ENCODE measurements around the gene CNDP1.

The CNDP1 gene, protein sequence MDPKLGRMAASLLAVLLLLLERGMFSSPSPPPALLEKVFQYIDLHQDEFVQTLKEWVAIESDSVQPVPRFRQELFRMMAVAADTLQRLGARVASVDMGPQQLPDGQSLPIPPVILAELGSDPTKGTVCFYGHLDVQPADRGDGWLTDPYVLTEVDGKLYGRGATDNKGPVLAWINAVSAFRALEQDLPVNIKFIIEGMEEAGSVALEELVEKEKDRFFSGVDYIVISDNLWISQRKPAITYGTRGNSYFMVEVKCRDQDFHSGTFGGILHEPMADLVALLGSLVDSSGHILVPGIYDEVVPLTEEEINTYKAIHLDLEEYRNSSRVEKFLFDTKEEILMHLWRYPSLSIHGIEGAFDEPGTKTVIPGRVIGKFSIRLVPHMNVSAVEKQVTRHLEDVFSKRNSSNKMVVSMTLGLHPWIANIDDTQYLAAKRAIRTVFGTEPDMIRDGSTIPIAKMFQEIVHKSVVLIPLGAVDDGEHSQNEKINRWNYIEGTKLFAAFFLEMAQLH

DNA sequence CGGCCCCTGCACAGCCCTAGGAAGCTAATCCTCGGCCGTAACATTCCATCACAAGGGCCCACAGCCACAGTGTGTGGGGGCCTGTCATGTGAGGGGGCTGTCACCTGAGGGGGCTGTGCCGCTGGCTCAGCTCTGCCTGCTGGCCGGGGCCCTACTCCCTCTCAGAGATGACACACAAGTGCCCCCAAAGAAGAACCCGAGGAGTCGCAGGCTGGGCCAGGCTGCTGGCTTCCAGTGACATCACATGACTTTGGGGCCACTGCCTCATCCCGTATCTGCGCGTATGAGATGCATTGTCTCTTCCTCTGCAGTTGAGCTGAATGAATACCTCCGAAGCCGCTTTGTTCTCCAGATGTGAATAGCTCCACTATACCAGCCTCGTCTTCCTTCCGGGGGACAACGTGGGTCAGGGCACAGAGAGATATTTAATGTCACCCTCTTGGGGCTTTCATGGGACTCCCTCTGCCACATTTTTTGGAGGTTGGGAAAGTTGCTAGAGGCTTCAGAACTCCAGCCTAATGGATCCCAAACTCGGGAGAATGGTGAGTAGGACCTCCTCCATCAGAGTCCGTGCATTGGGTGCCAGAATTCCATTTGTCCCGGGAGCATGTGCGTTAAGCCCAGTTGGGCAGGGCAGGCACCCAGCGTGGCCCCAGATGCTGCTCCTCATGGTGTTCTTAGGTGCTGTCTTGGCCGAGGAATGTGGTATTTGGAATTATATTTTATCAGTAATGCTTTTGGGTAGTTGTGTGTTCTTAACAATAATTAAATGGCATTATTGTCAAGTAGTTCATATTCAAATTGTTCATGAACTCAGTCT is at the start of gene CNDP1:
TSS of gene CNDP1 (plus strand) at position 351 of the 820 bp plus-strand sequence. CDS start at position 519, 168 bp downstream.
- no peak within 1 kb of the TSS for H3K27ac Mint-ChIP-seq
- no peaks in the 10 kb centered on the region for H3K36me3 Mint-ChIP-seq (ENCODE audit: low read depth)
- H3K27me3 Mint-ChIP-seq (ENCODE audit: low read depth): peaks cover 3% of the 10 kb centered on the region
- H3K4me1 Mint-ChIP-seq (ENCODE audit: low read depth): no peaks in the 10 kb centered on the region
- H3K4me3 Mint-ChIP-seq: no peak within 1 kb of the TSS
- H3K9me3 Mint-ChIP-seq: no peaks in the 10 kb centered on the region

DNA sequence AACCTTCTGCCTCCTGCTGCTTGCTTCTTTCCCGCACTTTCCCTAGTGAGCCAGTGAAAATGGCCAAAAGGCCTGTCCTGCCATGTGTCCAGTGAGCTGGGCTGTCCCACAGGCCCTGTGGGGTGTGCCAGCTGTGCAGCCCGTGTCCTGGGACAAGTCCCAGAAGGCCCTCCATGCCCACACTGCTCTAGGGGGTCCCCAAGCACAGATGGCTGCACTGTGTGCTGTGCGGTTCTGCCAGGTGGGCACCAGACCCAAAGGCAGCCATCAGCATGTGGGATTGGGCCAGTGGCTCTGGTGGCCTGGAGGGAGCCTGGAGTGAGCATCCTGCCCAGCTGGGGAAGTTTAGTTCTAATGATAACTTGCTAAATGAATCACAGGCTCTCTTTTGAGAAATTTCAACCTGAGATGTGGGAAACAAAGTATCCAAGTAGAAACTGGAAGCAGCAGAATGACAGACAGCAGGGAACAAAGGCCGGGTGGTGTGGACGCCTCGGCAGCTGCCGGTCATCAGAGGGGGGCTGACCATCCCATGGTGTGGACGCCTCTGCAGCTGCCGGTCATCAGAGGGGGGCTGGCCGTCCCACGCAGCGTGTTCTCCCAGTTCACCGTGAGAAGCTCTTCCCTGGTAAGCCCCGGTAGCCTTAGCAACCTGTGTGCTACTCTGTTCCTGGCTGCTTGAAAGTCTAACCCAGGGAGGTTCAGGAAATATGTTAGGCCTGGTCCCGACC is 48.0 kb upstream of the CNDP1 start:
- no peak overlapping the region for H3K27ac Mint-ChIP-seq
- no peaks in the 10 kb centered on the region for H3K9me3 Mint-ChIP-seq
- peaks cover 9% of the 10 kb centered on the region for H3K4me1 Mint-ChIP-seq (ENCODE audit: low read depth)
- no peaks in the 10 kb centered on the region for H3K36me3 Mint-ChIP-seq (ENCODE audit: low read depth)
- H3K27me3 Mint-ChIP-seq (ENCODE audit: low read depth): peaks cover 15% of the 10 kb centered on the region
- no peak overlapping the region for H3K4me3 Mint-ChIP-seq

DNA sequence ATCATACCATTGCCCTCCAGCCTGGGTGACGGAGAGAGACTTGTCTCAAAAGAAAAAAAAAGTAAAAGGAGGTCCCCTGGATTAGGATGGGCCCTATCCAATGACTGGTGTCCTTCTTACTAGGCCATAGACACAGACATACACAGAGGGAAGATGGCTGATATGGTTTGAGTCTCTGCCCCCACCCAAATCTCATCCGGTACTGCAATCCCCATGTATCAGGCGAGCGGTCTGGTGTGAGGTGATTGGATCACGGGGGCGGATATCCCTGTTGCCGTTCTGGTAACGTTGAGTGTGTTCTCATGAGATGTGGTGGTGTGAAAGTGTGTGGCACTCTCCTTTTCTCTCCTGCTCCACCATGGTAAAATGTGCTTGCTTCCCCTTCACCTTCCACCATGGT is 45.9 kb upstream of the CNDP1 start:
- Mint-ChIP-seq H3K36me3 (ENCODE audit: low read depth) (no peaks in the 10 kb centered on the region), H3K27me3 (ENCODE audit: low read depth) (peaks cover 23% of the 10 kb centered on the region), H3K4me1 (ENCODE audit: low read depth) (peaks cover 9% of the 10 kb centered on the region), H3K9me3 (no peaks in the 10 kb centered on the region), H3K27ac (no peak overlapping the region), H3K4me3 (no peak overlapping the region)

DNA sequence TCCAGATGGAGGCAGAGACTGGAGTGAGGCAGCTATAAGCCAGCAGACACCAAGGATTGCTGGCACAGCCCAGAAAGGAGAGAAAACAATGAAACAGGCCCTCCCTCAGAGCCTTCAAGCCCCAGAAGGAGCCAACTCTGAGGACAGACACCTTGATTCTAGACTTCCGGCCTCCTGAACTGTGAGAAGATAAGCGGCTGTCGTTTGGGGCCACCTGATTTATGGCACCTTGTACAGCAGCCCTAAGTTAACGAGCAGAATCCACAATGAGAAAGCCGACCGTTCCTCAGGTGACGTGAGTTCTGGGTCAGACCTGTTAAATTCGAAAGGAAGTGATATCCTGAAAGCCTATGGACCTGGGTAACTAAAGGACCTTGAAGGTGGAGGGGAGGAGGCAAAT is 45.4 kb upstream of the CNDP1 start:
- no peaks in the 10 kb centered on the region for H3K36me3 Mint-ChIP-seq (ENCODE audit: low read depth)

DNA sequence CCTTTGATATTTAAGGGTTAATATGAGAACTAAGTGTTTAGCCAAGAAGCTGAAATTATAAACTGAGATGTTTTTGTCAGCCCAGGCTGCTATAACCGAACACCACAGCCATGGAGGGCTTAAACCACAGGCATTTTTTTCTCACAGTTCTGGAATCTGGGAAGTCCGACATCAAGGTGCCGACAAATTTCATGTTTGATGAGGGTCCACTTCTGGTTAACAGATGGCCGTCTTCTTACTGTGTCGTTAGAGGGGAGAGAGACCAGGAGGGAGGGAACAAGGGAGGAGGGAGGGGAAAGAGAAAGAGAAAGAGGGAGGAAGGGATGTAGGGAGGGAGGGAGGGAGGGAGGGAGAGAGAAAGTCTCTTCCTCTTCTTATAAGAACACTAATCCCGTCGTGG is 44.6 kb upstream of the CNDP1 start:
- no peak overlapping the region for H3K27ac Mint-ChIP-seq
- H3K9me3 Mint-ChIP-seq: no peaks in the 10 kb centered on the region
- no peaks in the 10 kb centered on the region for H3K36me3 Mint-ChIP-seq (ENCODE audit: low read depth)
- H3K4me3 Mint-ChIP-seq: no peak overlapping the region
- H3K4me1 Mint-ChIP-seq (ENCODE audit: low read depth): peaks cover 8% of the 10 kb centered on the region
- H3K27me3 Mint-ChIP-seq (ENCODE audit: low read depth): peaks cover 33% of the 10 kb centered on the region

More for the DNA sequence above, 45.4 kb upstream of the CNDP1 start:
- no peak overlapping the region for H3K4me3 Mint-ChIP-seq
- H3K27ac Mint-ChIP-seq: no peak overlapping the region
- peaks cover 28% of the 10 kb centered on the region for H3K27me3 Mint-ChIP-seq (ENCODE audit: low read depth)
- H3K4me1 Mint-ChIP-seq (ENCODE audit: low read depth): peaks cover 12% of the 10 kb centered on the region
- no peaks in the 10 kb centered on the region for H3K9me3 Mint-ChIP-seq

DNA sequence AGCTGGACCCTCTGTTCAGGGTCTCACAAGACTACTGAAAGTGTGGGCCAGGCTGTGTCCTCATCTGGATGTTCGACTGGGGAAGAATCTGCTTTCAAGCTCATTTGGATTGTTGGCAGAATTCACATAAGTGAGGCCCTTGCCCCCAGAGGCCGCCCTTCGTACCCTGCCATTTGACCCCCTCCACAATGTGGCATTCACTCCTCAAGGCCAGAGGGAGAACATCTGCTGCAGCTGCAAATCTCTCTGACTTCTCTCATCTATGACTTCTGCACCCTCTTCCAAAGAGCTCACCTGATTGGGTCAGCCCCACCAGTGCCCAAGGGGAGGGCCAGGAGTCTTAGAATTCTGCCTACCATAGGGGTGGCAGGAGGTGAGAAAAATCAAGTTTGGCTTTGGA is 42.0 kb upstream of the CNDP1 start:
- H3K27ac Mint-ChIP-seq: no peak overlapping the region
- H3K36me3 Mint-ChIP-seq (ENCODE audit: low read depth): peaks cover 4% of the 10 kb centered on the region

DNA sequence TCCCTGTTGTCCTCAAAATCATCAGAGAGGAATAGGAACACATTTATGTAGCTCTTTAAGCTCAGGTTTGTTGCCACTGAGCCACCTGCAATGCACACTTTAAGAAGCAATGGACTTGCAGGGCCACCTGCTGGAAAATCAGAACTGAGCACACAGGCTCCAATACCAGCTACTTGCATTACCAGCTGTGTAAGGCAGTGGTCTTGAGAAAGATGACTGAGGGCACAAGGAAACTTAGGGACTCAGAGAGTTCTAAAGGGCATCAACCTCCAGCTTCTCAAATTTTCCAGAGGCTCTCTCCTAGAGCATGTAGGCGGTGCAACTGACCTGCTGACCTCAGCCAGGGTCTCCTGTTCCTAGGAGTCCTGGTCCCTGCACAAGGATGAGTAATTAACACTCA is 40.6 kb upstream of the CNDP1 start:
- no peaks in the 10 kb centered on the region for H3K9me3 Mint-ChIP-seq
- H3K36me3 Mint-ChIP-seq (ENCODE audit: low read depth): peaks cover 5% of the 10 kb centered on the region
- H3K27ac Mint-ChIP-seq: no peak overlapping the region
- no peak overlapping the region for H3K4me3 Mint-ChIP-seq
- H3K4me1 Mint-ChIP-seq (ENCODE audit: low read depth): peaks cover 27% of the 10 kb centered on the region
- H3K27me3 Mint-ChIP-seq (ENCODE audit: low read depth): peaks cover 34% of the 10 kb centered on the region

More for the DNA sequence above, 42.0 kb upstream of the CNDP1 start:
- Mint-ChIP-seq H3K4me1 (ENCODE audit: low read depth) (peaks cover 15% of the 10 kb centered on the region), H3K9me3 (no peaks in the 10 kb centered on the region), H3K27me3 (ENCODE audit: low read depth) (peaks cover 34% of the 10 kb centered on the region), H3K4me3 (no peak overlapping the region)

DNA sequence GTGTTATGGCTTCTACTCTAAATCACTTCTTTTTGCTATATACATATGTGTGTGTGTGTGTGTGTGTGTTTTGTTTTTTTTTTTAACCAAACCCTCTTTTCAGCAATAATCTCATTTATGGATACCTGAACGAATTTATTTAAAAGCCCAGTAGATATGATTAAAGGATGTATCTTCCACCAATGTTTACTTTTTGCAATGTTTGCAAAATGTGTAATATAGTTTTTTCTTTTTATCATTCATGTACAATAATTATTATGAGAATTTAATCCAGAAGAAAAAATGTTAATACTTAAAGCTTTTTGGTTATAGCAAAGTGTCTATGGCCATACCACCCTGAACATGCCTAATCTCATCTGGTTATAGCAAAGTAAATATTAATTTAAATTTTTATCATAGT is 39.8 kb upstream of the CNDP1 start:
- Mint-ChIP-seq H3K9me3 (no peaks in the 10 kb centered on the region), H3K36me3 (ENCODE audit: low read depth) (peaks cover 8% of the 10 kb centered on the region), H3K4me3 (no peak overlapping the region), H3K27ac (no peak overlapping the region), H3K27me3 (ENCODE audit: low read depth) (peaks cover 28% of the 10 kb centered on the region), H3K4me1 (ENCODE audit: low read depth) (peaks cover 36% of the 10 kb centered on the region)

DNA sequence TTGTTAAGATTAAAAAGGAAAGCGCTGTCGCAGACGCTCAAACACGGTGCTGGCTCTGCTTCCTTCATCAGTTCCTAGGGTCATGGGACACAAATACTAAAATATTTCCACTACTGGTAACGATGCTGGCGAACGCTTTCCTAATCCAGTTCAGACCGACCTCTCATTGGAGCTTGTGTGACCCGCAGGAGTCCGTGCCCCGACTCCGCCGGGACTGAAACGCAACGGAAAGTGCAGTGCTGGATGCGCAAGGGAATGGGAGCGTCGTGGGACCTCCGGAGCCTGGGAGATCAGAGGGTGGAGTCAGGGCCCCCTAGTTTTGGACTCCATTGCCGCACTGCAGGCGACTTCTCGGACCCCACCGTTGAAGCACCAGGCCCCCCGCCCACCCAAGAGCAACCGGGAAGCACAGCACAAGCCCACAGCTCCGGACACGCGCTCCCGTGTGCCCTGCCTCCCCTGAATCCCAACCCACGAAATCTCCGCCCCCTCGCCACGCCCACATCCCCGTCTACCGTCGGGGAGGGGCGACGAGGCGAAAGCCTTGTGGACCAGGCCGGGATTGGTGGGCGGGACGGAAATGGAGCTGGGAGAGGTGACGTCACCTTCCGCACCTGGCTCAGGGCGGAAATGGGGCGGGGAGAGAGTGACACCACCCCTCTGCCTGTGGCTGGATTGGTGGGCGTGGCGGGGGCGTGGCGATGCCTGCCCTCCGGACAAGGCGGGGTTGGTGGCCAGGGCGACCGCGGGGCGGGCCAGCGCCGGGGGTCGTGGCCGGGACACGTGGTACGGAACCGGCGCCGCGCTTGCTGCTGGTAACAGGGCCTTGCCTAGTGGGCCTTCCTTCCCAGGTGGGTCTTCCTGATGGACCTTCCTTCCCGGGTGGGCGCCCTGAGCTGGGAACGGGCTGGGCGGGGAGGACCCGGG is 38.5 kb upstream of the CNDP1 start, which contains the start of gene CNDP2:
TSS of gene CNDP2 (plus strand) at position 783 of the 927 bp plus-strand sequence. CDS start 3,611 bp downstream, outside the sequence.
- Mint-ChIP-seq H3K27ac (peak within 1 kb of the TSS; percentile 90), H3K4me1 (ENCODE audit: low read depth) (peaks cover 45% of the 10 kb centered on the region), H3K4me3 (peak within 1 kb of the TSS; percentile 97), H3K36me3 (ENCODE audit: low read depth) (peaks cover 14% of the 10 kb centered on the region), H3K9me3 (no peaks in the 10 kb centered on the region), H3K27me3 (ENCODE audit: low read depth) (peaks cover 26% of the 10 kb centered on the region)

DNA sequence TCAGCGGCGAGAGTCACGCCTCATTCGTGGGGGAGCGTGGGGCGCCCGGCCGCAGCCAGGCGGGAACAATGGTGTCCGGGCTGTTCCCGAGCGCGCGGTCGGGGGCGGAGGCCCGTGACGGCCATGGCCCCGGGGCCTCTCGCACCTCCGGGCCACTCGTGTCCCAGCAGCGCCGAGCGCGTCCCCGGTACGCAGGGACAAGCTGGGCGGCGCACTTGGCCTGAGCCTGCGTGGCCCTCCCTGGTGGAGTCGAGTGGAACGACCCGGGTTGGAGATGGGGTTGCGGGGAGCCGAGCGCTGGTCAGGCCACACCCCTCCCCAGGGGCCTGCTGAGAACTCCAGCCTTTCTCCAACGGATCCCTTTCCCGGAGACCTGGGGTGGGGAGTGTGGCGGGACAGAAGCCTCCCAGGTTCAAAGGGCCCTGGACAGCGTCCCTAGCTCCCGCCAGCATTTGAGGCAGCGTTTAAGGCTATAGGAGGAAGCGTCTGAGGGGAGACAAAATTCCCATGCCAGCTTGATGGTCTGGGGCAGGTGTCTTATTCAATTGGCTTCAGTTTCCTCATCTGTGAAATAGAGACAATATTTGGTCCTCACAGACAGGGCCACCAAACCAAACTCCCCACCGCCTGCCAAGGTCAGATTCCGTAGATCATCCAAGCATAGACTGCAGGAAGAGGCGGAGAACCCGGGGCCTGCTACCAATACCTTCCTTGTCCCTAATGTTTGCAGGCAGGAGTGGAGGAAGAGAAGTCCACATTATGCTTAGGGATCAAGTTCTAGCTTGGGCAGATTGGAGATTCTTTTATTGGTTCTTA is 37.6 kb upstream of the CNDP1 start:
- Mint-ChIP-seq H3K27ac (peak overlapping the region; percentile 86), H3K27me3 (ENCODE audit: low read depth) (peaks cover 25% of the 10 kb centered on the region), H3K4me3 (peak overlapping the region; percentile 97), H3K9me3 (no peaks in the 10 kb centered on the region), H3K4me1 (ENCODE audit: low read depth) (peaks cover 51% of the 10 kb centered on the region), H3K36me3 (ENCODE audit: low read depth) (peaks cover 21% of the 10 kb centered on the region)

DNA sequence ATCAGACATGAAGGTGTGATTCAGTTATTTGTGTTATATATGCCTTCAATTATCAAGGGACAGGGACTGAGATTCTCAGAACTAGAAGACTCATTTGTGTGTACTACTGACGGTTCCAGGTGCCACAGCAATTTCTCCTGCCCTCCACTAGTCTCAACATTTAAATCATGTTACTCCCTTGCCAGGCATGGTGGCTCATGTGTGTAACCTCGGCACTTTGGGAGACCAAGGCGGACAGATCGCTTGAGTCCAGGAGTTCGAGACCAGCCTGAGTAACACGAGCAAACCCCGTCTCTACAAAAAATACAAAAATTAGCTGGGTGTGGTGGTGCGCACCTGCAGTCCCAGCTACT is 37.0 kb upstream of the CNDP1 start:
- Mint-ChIP-seq H3K4me3 (peak overlapping the region; percentile 97), H3K27me3 (ENCODE audit: low read depth) (peaks cover 19% of the 10 kb centered on the region), H3K9me3 (no peaks in the 10 kb centered on the region), H3K36me3 (ENCODE audit: low read depth) (peaks cover 24% of the 10 kb centered on the region), H3K4me1 (ENCODE audit: low read depth) (peaks cover 51% of the 10 kb centered on the region), H3K27ac (peak overlapping the region; percentile 86)

DNA sequence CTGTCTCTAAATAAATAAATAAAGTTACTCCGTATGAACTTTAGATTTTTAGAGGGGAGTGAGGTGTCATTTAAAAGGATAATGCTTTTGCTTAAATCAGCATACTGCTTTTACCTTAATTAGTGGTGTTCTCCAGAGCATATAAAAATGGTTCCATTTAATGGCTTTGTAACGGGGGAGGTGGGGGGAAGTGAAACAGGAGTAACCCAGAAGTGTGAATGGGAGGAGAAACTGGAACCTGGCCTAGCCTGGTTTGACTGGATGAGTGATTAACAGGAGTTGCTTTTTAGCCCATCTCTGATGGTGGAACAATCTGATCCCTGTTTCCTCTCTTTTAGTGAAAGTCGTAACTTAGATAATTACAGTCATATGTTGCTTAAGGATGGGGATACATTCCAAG is 36.5 kb upstream of the CNDP1 start:
- Mint-ChIP-seq H3K36me3 (ENCODE audit: low read depth) (peaks cover 27% of the 10 kb centered on the region), H3K4me1 (ENCODE audit: low read depth) (peaks cover 51% of the 10 kb centered on the region), H3K4me3 (peak overlapping the region; percentile 97), H3K27me3 (ENCODE audit: low read depth) (peaks cover 15% of the 10 kb centered on the region), H3K9me3 (no peaks in the 10 kb centered on the region), H3K27ac (peak overlapping the region; percentile 86)

Measured in T-helper 1 cell treated with Interleukin-12 subunit alpha and Interleukin-12 subunit beta and Interleukin-4 antibody, amounts not matched to agents 30 μg/mL and 1 μg/mL, for 36 hours (primary cell).